Measurements from ENCODE around the gene RPL31. TPM values are rescaled to one million over a fixed set of nuclear protein-coding genes. Genes with fewer than 3 reads are reported as not detected.

The RPL31 gene
- total RNA-seq, 2 donors from 2014 or later: 1,597 to 1,823 TPM

- DNase-seq: no peak
- Mint-ChIP-seq H3K27me3 (ENCODE audit: insufficient read depth) (peaks cover 1% of the 10 kb centered on the region), H3K9me3 (no peaks in the 10 kb centered on the region), H3K36me3 (ENCODE audit: low read depth) (no peaks in the 10 kb centered on the region), H3K4me3 (no peak overlapping the region), H3K4me1 (peaks cover 1% of the 10 kb centered on the region), H3K27ac (no peak overlapping the region)
- Histone ChIP-seq H3K4me1 (ENCODE audit: control insufficient read depth, insufficient read depth, low read length) (no peaks in the 10 kb centered on the region), H3K9ac (ENCODE audit: extremely low read depth, low read length, poor library complexity, severe bottlenecking) (no peak overlapping the region), H3K36me3 (ENCODE audit: control insufficient read depth, insufficient read depth, low read length) (no peaks in the 10 kb centered on the region), H3K4me3 (ENCODE audit: low read length) (no peak overlapping the region), H3K27me3 (ENCODE audit: control insufficient read depth, insufficient read depth, low read length, poor library complexity, severe bottlenecking) (no peaks in the 10 kb centered on the region), H3K9me3 (ENCODE audit: control insufficient read depth, low read length) (no peaks in the 10 kb centered on the region), H3K27ac (ENCODE audit: low read depth, low read length) (no peak overlapping the region)
- 91 to 98% methylated on average over 10 to 11 of the region's 11 CpGs for WGBS, 2 experiments (ENCODE audit: insufficient coverage in 1 of 2, insufficient read length in 1 of 2)
- TF ChIP-seq CTCF (conservative IDR thresholded peaks at IDR 0.05): no peak
Observed at GRCh38 chr2:100983684-100984310, 18.3 kb upstream of the RPL31 start.

GRCh38 chr2:100984892-100985307 is 17.2 kb upstream of the RPL31 start:
- Histone ChIP-seq H3K9ac (ENCODE audit: extremely low read depth, low read length, poor library complexity, severe bottlenecking) (no peak overlapping the region), H3K36me3 (ENCODE audit: control insufficient read depth, insufficient read depth, low read length) (no peaks in the 10 kb centered on the region), H3K9me3 (ENCODE audit: control insufficient read depth, low read length) (no peaks in the 10 kb centered on the region), H3K27me3 (ENCODE audit: control insufficient read depth, insufficient read depth, low read length, poor library complexity, severe bottlenecking) (no peaks in the 10 kb centered on the region), H3K4me3 (ENCODE audit: low read length) (no peak overlapping the region), H3K4me1 (ENCODE audit: control insufficient read depth, insufficient read depth, low read length) (no peaks in the 10 kb centered on the region), H3K27ac (ENCODE audit: low read depth, low read length) (no peak overlapping the region)
- H3K4me3 Mint-ChIP-seq: no peak overlapping the region
- peaks cover 1% of the 10 kb centered on the region for H3K4me1 Mint-ChIP-seq
- H3K27me3 Mint-ChIP-seq (ENCODE audit: insufficient read depth): peaks cover 1% of the 10 kb centered on the region
- H3K36me3 Mint-ChIP-seq (ENCODE audit: low read depth): no peaks in the 10 kb centered on the region
- WGBS, 2 experiments (ENCODE audit: insufficient coverage in 1 of 2, insufficient read length in 1 of 2): 29 to 31% methylated on average over 7 of the region's 7 CpGs
- DNase-seq: peak; percentile 90
- H3K9me3 Mint-ChIP-seq: no peaks in the 10 kb centered on the region
- peak; percentile 96 for TF ChIP-seq CTCF (conservative IDR thresholded peaks at IDR 0.05)
- H3K27ac Mint-ChIP-seq: no peak overlapping the region

GRCh38 chr2:100986157-100986556 is 15.9 kb upstream of the RPL31 start:
- no peaks in the 10 kb centered on the region for H3K27me3 ChIP-seq (ENCODE audit: control insufficient read depth, insufficient read depth, low read length, poor library complexity, severe bottlenecking)
- no peaks in the 10 kb centered on the region for H3K9me3 Mint-ChIP-seq
- no peak overlapping the region for H3K27ac ChIP-seq (ENCODE audit: low read depth, low read length)
- no peak overlapping the region for H3K4me3 Mint-ChIP-seq
- no peak for DNase-seq
- no peaks in the 10 kb centered on the region for H3K9me3 ChIP-seq (ENCODE audit: control insufficient read depth, low read length)
- WGBS, 2 experiments (ENCODE audit: insufficient coverage in 1 of 2, insufficient read length in 1 of 2): 89 to 95% methylated on average over 8 to 11 of the region's 11 CpGs
- H3K27me3 Mint-ChIP-seq (ENCODE audit: insufficient read depth): peaks cover 1% of the 10 kb centered on the region
- H3K4me3 ChIP-seq (ENCODE audit: low read length): no peak overlapping the region
- H3K36me3 ChIP-seq (ENCODE audit: control insufficient read depth, insufficient read depth, low read length): no peaks in the 10 kb centered on the region
- no peak overlapping the region for H3K9ac ChIP-seq (ENCODE audit: extremely low read depth, low read length, poor library complexity, severe bottlenecking)
- no peaks in the 10 kb centered on the region for H3K36me3 Mint-ChIP-seq (ENCODE audit: low read depth)
- no peaks in the 10 kb centered on the region for H3K4me1 Mint-ChIP-seq
- H3K27ac Mint-ChIP-seq: no peak overlapping the region
- H3K4me1 ChIP-seq (ENCODE audit: control insufficient read depth, insufficient read depth, low read length): no peaks in the 10 kb centered on the region
- no peak for TF ChIP-seq CTCF (conservative IDR thresholded peaks at IDR 0.05)

Measured in endodermal cell (in vitro differentiated cells).